Right lobe of liver (tissue), 4 donors: Measurements from ENCODE around the gene CCDC88B.

Source experiments
- POLR2A ChIP-seq: fragments of 450-650 bp; IDR thresholded peaks from one replicate; pipeline ENCODE4 v1.6.1; 2017; ENCODE audit warnings: antibody characterized with exemption, mild to moderate bottlenecking
- TF ChIP-seq, protein P1 (sequence below), 4 donors: fragments of 200-600 bp in 3 of 4; fragments of 450-650 bp in 1 of 4; IDR thresholded peaks; one replicate each; pipeline versions ENCODE4 v1.5.1 to v1.8.0; 2016 to 2022; ENCODE audit warnings: antibody characterized with exemption in 4 of 4, mild to moderate bottlenecking in 2 of 4
- donor health status: DM: no; HTN: no; CAD: no.
- donor health status: DM: no; HTN: no; CAD: no.
- donor health status: DM: no; HTN: yes; CAD: no.

DNA sequence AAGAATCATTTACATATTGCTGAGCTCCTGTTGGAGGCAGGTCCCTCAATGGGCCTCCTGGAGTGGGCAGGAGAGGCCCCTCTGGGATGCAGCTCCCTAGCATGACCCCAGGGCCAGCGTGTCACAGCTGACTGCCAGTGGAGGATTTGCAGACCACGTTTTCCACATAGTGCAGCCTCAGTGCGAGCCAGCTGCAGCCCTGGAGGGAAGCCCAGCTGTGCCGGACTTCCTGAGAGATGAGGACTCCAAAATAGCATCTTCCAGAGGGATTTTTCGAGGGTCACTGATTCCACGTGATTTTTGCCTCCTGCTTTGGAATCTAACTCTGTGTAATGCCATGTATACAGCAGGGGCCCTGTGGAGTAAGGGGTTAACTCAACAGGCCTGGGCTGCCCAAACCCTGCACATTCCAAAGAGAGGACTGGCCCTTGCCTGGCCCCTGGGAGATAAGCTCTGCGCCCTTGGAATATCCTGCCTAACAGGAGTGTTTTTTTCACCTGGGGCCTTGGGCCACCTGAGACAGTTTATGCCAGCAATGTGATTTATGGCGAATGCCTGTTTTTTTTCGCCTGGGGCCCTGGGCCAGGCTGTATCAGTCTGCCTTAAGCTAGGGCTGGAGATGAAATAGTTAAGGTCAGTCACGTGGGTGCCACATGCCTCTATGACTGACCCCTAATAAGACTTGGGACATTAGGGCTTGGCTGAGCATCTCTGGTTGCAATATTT, 66.4 kb downstream of the CCDC88B start:
- TF ChIP-seq, protein P1, sequence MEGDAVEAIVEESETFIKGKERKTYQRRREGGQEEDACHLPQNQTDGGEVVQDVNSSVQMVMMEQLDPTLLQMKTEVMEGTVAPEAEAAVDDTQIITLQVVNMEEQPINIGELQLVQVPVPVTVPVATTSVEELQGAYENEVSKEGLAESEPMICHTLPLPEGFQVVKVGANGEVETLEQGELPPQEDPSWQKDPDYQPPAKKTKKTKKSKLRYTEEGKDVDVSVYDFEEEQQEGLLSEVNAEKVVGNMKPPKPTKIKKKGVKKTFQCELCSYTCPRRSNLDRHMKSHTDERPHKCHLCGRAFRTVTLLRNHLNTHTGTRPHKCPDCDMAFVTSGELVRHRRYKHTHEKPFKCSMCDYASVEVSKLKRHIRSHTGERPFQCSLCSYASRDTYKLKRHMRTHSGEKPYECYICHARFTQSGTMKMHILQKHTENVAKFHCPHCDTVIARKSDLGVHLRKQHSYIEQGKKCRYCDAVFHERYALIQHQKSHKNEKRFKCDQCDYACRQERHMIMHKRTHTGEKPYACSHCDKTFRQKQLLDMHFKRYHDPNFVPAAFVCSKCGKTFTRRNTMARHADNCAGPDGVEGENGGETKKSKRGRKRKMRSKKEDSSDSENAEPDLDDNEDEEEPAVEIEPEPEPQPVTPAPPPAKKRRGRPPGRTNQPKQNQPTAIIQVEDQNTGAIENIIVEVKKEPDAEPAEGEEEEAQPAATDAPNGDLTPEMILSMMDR (IDR thresholded peaks at IDR 0.05), result no peak
- no peak for TF ChIP-seq POLR2A
